ENCODE results near the gene SPATA20. TPM values are rescaled to one million over a fixed set of nuclear protein-coding genes. Genes with fewer than 3 reads are reported as not detected.

The SPATA20 gene
- polyA plus RNA-seq, 2 of the 4 experiments (the other 2 are of a cell fraction): 34.4 to 110 TPM

DNA sequence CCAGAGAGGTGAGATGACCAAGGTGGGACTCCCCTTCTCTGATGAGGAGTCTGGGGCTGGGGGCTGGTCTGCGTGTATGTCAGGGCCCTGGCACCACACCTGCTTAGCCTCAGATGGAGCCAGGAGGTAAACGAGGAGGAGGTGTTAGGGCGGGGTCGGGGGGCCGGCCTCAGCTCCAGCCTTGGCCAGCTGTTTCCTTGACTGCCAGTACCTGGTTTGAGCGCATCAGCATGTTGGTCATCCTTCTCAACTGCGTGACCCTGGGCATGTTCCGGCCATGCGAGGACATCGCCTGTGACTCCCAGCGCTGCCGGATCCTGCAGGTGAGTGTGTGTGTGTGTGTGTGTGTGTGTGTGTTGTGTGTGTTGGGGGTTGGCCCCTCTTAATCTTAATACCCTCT, 21.7 kb downstream of the SPATA20 start:
- H3K4me1 ChIP-seq: peaks cover 13% of the 10 kb centered on the region; the same call in 2 of the 3 replicates
- 90% methylated on average over 12 of the region's 12 CpGs for WGBS (ENCODE audit: missing lambda C conversion rate)
- POLR2A ChIA-PET: no interaction called here
- FAIRE-seq (no peak), DNase-seq (ENCODE audit: low read depth in 1 of 2, low spot score in 1 of 2) (no peak), ATAC-seq (no peak)
- no peaks in the 10 kb centered on the region for H3K9me3 ChIP-seq
- CTCF ChIA-PET: interaction anchor here (0.6 to 1.4 kb wide), 8 partner anchors 9 to 128 kb away, joined by 3 to 4 read pairs (median 3); no protein-coding TSS in a partner anchor
- H3K4me2 ChIP-seq: no peak overlapping the region
- TF ChIP-seq ZNF302 (CRISPR knock-in tag; IDR thresholded peaks at IDR 0.05) (no peak), RCOR1 (IDR thresholded peaks at IDR 0.05; ENCODE audit: low read depth, low read length) (no peak), BHLHE40 (IDR thresholded peaks at IDR 0.05; ENCODE audit: low read depth, low read length) (no peak), ESRRA (IDR thresholded peaks at IDR 0.05; ENCODE audit: borderline replicate concordance, low read length) (no peak), CHD2 (IDR thresholded peaks at IDR 0.05; ENCODE audit: low read length, partially characterized antibody) (no peak), EHF (CRISPR knock-in tag; IDR thresholded peaks at IDR 0.05) (no peak), EP300 (IDR thresholded peaks at IDR 0.05) (no peak), JUNB (IDR thresholded peaks at IDR 0.05) (no peak)
- TF ChIP-seq, protein P1, sequence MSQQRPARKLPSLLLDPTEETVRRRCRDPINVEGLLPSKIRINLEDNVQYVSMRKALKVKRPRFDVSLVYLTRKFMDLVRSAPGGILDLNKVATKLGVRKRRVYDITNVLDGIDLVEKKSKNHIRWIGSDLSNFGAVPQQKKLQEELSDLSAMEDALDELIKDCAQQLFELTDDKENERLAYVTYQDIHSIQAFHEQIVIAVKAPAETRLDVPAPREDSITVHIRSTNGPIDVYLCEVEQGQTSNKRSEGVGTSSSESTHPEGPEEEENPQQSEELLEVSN (IDR thresholded peaks at IDR 0.05; ENCODE audit: borderline replicate concordance, low read depth): no peak
- no peak overlapping the region for H3K27ac ChIP-seq
- H3K4me3 ChIP-seq: no peak overlapping the region

- TF ChIP-seq RNF2 (IDR thresholded peaks at IDR 0.05; ENCODE audit: borderline replicate concordance, low read depth) (no peak), MAFK (IDR thresholded peaks at IDR 0.05; ENCODE audit: partially characterized antibody) (no peak), PHF8 (IDR thresholded peaks at IDR 0.05; ENCODE audit: borderline replicate concordance, low read depth) (no peak), RARB (CRISPR knock-in tag; IDR thresholded peaks at IDR 0.05) (no peak), BCL3 (IDR thresholded peaks at IDR 0.05) (no peak), HOXB13 (CRISPR knock-in tag; IDR thresholded peaks at IDR 0.05; ENCODE audit: low read depth) (no peak), MAZ (IDR thresholded peaks at IDR 0.05; ENCODE audit: borderline replicate concordance, low read depth, low read length) (no peak)
- Histone ChIP-seq H3K4me2 (no peak overlapping the region), H3K4me1 (peaks cover 4% of the 10 kb centered on the region; the same call in 1 of the 3 replicates), H3K27ac (no peak overlapping the region), H3K4me3 (no peak overlapping the region), H3K9me3 (no peaks in the 10 kb centered on the region)
- ChIA-PET CTCF (interaction anchor here (1.0 to 3.0 kb wide), 7 partner anchors 10 to 248 kb away, joined by 3 to 14 read pairs (median 3); no protein-coding TSS in a partner anchor), POLR2A (interaction anchor here (1.3 kb wide), 1 partner anchor 9 kb away, joined by 4 read pairs; the partner anchor contains the start of gene CACNA1G)
- 87% methylated on average over 7 of the region's 7 CpGs for WGBS (ENCODE audit: missing lambda C conversion rate)
- FAIRE-seq (no peak), ATAC-seq (no peak), DNase-seq (ENCODE audit: low read depth in 1 of 2, low spot score in 1 of 2) (no peak)
Measured at GRCh38 chr17:50569592-50569991, 22.6 kb downstream of the SPATA20 start.

DNA sequence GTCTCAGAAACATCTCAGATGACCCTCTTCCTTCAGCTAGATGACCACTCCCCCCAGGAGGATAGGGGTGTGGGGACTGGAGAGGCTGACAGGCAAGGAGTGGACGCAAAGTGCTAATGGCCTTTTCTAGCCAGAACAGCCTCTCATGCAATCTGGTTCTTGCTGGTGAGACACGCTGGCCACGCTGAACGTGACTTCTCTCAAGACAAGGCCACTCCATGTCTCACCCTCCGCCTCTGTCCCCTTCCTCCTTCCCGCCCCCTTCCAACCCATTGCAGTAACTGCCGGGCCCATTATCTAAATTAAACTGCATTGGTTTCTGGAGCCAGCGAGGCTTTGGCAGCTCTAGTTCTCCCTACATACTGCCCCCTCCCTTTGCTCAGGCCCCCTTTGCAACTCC, 23.1 kb downstream of the SPATA20 start:
- ChIA-PET CTCF (interaction anchor here (0.7 to 3.0 kb wide), 11 partner anchors 8 to 248 kb away, joined by 3 to 14 read pairs (median 3); no protein-coding TSS in a partner anchor), POLR2A (interaction anchor here (1.3 kb wide), 1 partner anchor 10 kb away, joined by 4 read pairs; the partner anchor contains the start of gene CACNA1G)
- no peaks in the 10 kb centered on the region for H3K4me1 ChIP-seq
- H3K27ac ChIP-seq: no peak overlapping the region
- 93% methylated on average over 8 of the region's 8 CpGs for WGBS (ENCODE audit: missing lambda C conversion rate)
- H3K4me2 ChIP-seq: no peak overlapping the region
- no peak for ATAC-seq
- H3K9me3 ChIP-seq: no peaks in the 10 kb centered on the region
- TF ChIP-seq BCL3 (IDR thresholded peaks at IDR 0.05) (no peak), POLR2A (IDR thresholded peaks at IDR 0.05; ENCODE audit: low read length) (no peak), FOSL2 (IDR thresholded peaks at IDR 0.05) (no peak), FOSL2 (CRISPR knock-in tag; IDR thresholded peaks at IDR 0.05) (no peak), MAZ (IDR thresholded peaks at IDR 0.05; ENCODE audit: borderline replicate concordance, low read depth, low read length) (no peak)
- TF ChIP-seq, protein P2, sequence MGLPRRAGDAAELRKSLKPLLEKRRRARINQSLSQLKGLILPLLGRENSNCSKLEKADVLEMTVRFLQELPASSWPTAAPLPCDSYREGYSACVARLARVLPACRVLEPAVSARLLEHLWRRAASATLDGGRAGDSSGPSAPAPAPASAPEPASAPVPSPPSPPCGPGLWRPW (IDR thresholded peaks at IDR 0.05): no peak
- DNase-seq (ENCODE audit: low read depth in 1 of 2, low spot score in 1 of 2): no peak
- FAIRE-seq: no peak
- no peak overlapping the region for H3K4me3 ChIP-seq

Measured in A549 (cell line).